Measurements from ENCODE around the gene NPC1L1.
"Not testable (repeated sequence)": the region's sequence is repeated elsewhere in the genome, so short reads cannot be mapped to it uniquely, and the experiment has no call there.

Gene NPC1L1

GRCh38 chr7:44536090-44536489, 5.0 kb downstream of the NPC1L1 start:
- no peak for DNase-seq

GRCh38 chr7:44535348-44536064, 5.6 kb downstream of the NPC1L1 start:
- DNase-seq = no peak

- peak; percentile 41 for DNase-seq
These were observed 6.6 kb downstream of the NPC1L1 start for GRCh38 chr7:44534501-44534900.

GRCh38 chr7:44534087-44534486, 7.0 kb downstream of the NPC1L1 start:
- no peak for DNase-seq

- no peak for DNase-seq
These were observed 7.7 kb downstream of the NPC1L1 start for GRCh38 chr7:44533301-44534055.

GRCh38 chr7:44531421-44532380, 9.4 kb downstream of the NPC1L1 start:
- DNase-seq = no peak

GRCh38 chr7:44530990-44531389, 10.1 kb downstream of the NPC1L1 start:
- no peak for DNase-seq

- no peak for DNase-seq
These were observed 16.2 kb downstream of the NPC1L1 start for GRCh38 chr7:44524811-44525388.

GRCh38 chr7:44522315-44522714, 18.8 kb downstream of the NPC1L1 start:
- no peak for DNase-seq

- DNase-seq = no peak
These were observed 19.6 kb downstream of the NPC1L1 start for GRCh38 chr7:44521347-44522095.

- no peak for DNase-seq
These were observed 20.6 kb downstream of the NPC1L1 start for GRCh38 chr7:44520574-44520973.

GRCh38 chr7:44519546-44519945, 21.6 kb downstream of the NPC1L1 start:
- DNase-seq = no peak

- no peak for DNase-seq
These were observed 22.4 kb downstream of the NPC1L1 start for GRCh38 chr7:44518761-44519160.

- DNase-seq = no peak
These were observed 24.0 kb downstream of the NPC1L1 start for GRCh38 chr7:44517175-44517574.

GRCh38 chr7:44515590-44516268, 25.4 kb downstream of the NPC1L1 start:
- no peak for DNase-seq

- no peak for DNase-seq
These were observed 28.4 kb downstream of the NPC1L1 start for GRCh38 chr7:44512736-44513135.

- no peak for DNase-seq
These were observed 29.2 kb downstream of the NPC1L1 start for GRCh38 chr7:44511863-44512468.

GRCh38 chr7:44511236-44511635, 29.9 kb downstream of the NPC1L1 start:
- DNase-seq = no peak

GRCh38 chr7:44508328-44509030, 32.7 kb downstream of the NPC1L1 start:
- DNase-seq = no peak

- DNase-seq = not testable (repeated sequence)
These were observed 34.4 kb downstream of the NPC1L1 start for GRCh38 chr7:44506592-44507288.

Data from CD4-positive, alpha-beta T cell treated with Interleukin-17A for 1 hour (primary cell).